ENCODE results near the gene CLEC7A.

Gene CLEC7A

GRCh38 chr12:10088031-10088430 is 42.0 kb downstream of the CLEC7A start:
- TF ChIP-seq CTCF (IDR thresholded peaks at IDR 0.05; ENCODE audit: insufficient read depth, low read length, poor library complexity, severe bottlenecking), result no peak
- TF ChIP-seq EZH2phosphoT487 (conservative IDR thresholded peaks at IDR 0.05; ENCODE audit: low read length), result no peak
- Histone ChIP-seq H3K4me3 (ENCODE audit: insufficient read depth, low read length, poor library complexity, severe bottlenecking) (no peak overlapping the region), H3K36me3 (ENCODE audit: low read length) (no peaks in the 10 kb centered on the region), H2AFZ (ENCODE audit: low read depth, low read length, severe bottlenecking) (no peak overlapping the region), H4K20me1 (ENCODE audit: low read depth, low read length) (no peaks in the 10 kb centered on the region), H3K4me2 (ENCODE audit: low read depth, low read length, poor library complexity, severe bottlenecking) (no peak overlapping the region), H3K9me2 (replicated peaks; ENCODE audit: insufficient read depth, low read length) (no peaks in the 10 kb centered on the region), H3K27ac (ENCODE audit: low read depth, low read length) (no peak overlapping the region), H3K9me3 (ENCODE audit: insufficient read depth, low read length) (no peaks in the 10 kb centered on the region), H3K9ac (ENCODE audit: low read length) (no peak overlapping the region), H3K79me2 (ENCODE audit: insufficient read depth, low read length) (no peaks in the 10 kb centered on the region), H3K27me3 (ENCODE audit: low read length) (no peaks in the 10 kb centered on the region), H3F3A (ENCODE audit: insufficient read depth) (no peaks in the 10 kb centered on the region)

- H3K4me2 ChIP-seq (ENCODE audit: low read depth, low read length, poor library complexity, severe bottlenecking), result no peak overlapping the region
- H3K79me2 ChIP-seq (ENCODE audit: insufficient read depth, low read length), result no peaks in the 10 kb centered on the region
- H3K4me3 ChIP-seq (ENCODE audit: insufficient read depth, low read length, poor library complexity, severe bottlenecking), result no peak overlapping the region
- H4K20me1 ChIP-seq (ENCODE audit: low read depth, low read length), result no peaks in the 10 kb centered on the region
- H3K27ac ChIP-seq (ENCODE audit: low read depth, low read length), result no peak overlapping the region
- TF ChIP-seq CTCF (IDR thresholded peaks at IDR 0.05; ENCODE audit: insufficient read depth, low read length, poor library complexity, severe bottlenecking) (no peak), EZH2phosphoT487 (conservative IDR thresholded peaks at IDR 0.05; ENCODE audit: low read length) (no peak)
- no peaks in the 10 kb centered on the region for H3K9me3 ChIP-seq (ENCODE audit: insufficient read depth, low read length)
- H3F3A ChIP-seq (ENCODE audit: insufficient read depth), result no peaks in the 10 kb centered on the region
- no peaks in the 10 kb centered on the region for H3K27me3 ChIP-seq (ENCODE audit: low read length)
- no peak overlapping the region for H2AFZ ChIP-seq (ENCODE audit: low read depth, low read length, severe bottlenecking)
- no peaks in the 10 kb centered on the region for H3K9me2 ChIP-seq (replicated peaks; ENCODE audit: insufficient read depth, low read length)
- H3K36me3 ChIP-seq (ENCODE audit: low read length), result no peaks in the 10 kb centered on the region
- H3K9ac ChIP-seq (ENCODE audit: low read length), result no peak overlapping the region
Observed at GRCh38 chr12:10086387-10086786, 43.6 kb downstream of the CLEC7A start.

- H3K9ac ChIP-seq (ENCODE audit: low read length), result no peak overlapping the region
Observed at GRCh38 chr12:10084733-10085132, 45.3 kb downstream of the CLEC7A start.

More at GRCh38 chr12:10084733-10085132, 45.3 kb downstream of the CLEC7A start:
- H3K79me2 ChIP-seq (ENCODE audit: insufficient read depth, low read length), result no peaks in the 10 kb centered on the region
- H4K20me1 ChIP-seq (ENCODE audit: low read depth, low read length), result no peaks in the 10 kb centered on the region
- H3K9me2 ChIP-seq (replicated peaks; ENCODE audit: insufficient read depth, low read length), result no peaks in the 10 kb centered on the region
- no peak overlapping the region for H3K27ac ChIP-seq (ENCODE audit: low read depth, low read length)
- H3K4me2 ChIP-seq (ENCODE audit: low read depth, low read length, poor library complexity, severe bottlenecking), result no peak overlapping the region
- H2AFZ ChIP-seq (ENCODE audit: low read depth, low read length, severe bottlenecking), result no peak overlapping the region
- no peaks in the 10 kb centered on the region for H3K9me3 ChIP-seq (ENCODE audit: insufficient read depth, low read length)
- H3K36me3 ChIP-seq (ENCODE audit: low read length), result no peaks in the 10 kb centered on the region
- no peaks in the 10 kb centered on the region for H3K27me3 ChIP-seq (ENCODE audit: low read length)
- no peaks in the 10 kb centered on the region for H3F3A ChIP-seq (ENCODE audit: insufficient read depth)
- H3K4me3 ChIP-seq (ENCODE audit: insufficient read depth, low read length, poor library complexity, severe bottlenecking), result no peak overlapping the region
- TF ChIP-seq CTCF (IDR thresholded peaks at IDR 0.05; ENCODE audit: insufficient read depth, low read length, poor library complexity, severe bottlenecking) (no peak), EZH2phosphoT487 (conservative IDR thresholded peaks at IDR 0.05; ENCODE audit: low read length) (no peak)

Data from SU-DHL-6 (cell line).